Uterus (tissue), 4 donors: ENCODE data around the gene PGGHG. TPM values are rescaled to one million over a fixed set of nuclear protein-coding genes. Genes with fewer than 3 reads are reported as not detected.

Experiments
- small RNA-seq: library from RNA; depleted of rRNA; stranded (forward); fragments of <200 nt; gene quantifications from one replicate; pipeline ENCODE3, GENCODE V24; 2016
- total RNA-seq, 4 donors: library from RNA; depleted of rRNA in 3 of 4; stranded (reverse); fragments of >200 nt in 3 of 4; gene quantifications; one replicate each; pipeline versions ENCODE4 v1.1.0 to v1.2.4, GENCODE V29; 2014 to 2023
- donor health status: DM: yes; HTN: yes; CAD: no.

Gene PGGHG
- total RNA-seq, 4 donors from 2014 or later = 7.9 to 29.1 (median 14.2) TPM

Small RNA genes lying within 50 kb of the gene (small RNA-seq; reads per million reads assigned to genes)
- not detected for gene AC136475.6

Other genes starting within 250 kb of the PGGHG start
- gene SCGB1C1, start 96.0 kb upstream of the PGGHG start, total RNA-seq = not detected
- gene BET1L, start 81.7 kb upstream of the PGGHG start, total RNA-seq = 10 to 100 TPM in 3 of 4 donors, 1 to 10 TPM in 1; 8.7 to 57.8 (median 15.0) TPM
- gene RIC8A, start 81.4 kb upstream of the PGGHG start, total RNA-seq = 100 to 1,000 TPM in 2 of 4 donors, 10 to 100 TPM in 2; 84.5 to 376 (median 192) TPM
- gene SIRT3, start 52.8 kb upstream of the PGGHG start, total RNA-seq = 10 to 100 TPM in 2 of 4 donors, 1 to 10 TPM in 2; 1.5 to 25.9 (median 9.8) TPM
- gene PSMD13, start 52.1 kb upstream of the PGGHG start, total RNA-seq = 10 to 100 TPM; 17.9 to 94.3 (median 78.2) TPM
- gene NLRP6, start 10.7 kb upstream of the PGGHG start, total RNA-seq = under 1 TPM in 2 of 4 donors, not detected in 2; 0.30 to 0.51 TPM
- not detected for gene IFITM5, start 10.4 kb downstream of the PGGHG start, total RNA-seq
- 100 to 1,000 TPM in 3 of 4 donors, 10 to 100 TPM in 1; 27.8 to 926 (median 269) TPM for gene IFITM2, start 18.7 kb downstream of the PGGHG start, total RNA-seq
- 100 to 1,000 TPM in 2 of 4 donors, 10 to 100 TPM in 2; 13.4 to 672 (median 239) TPM for gene IFITM1, start 24.9 kb downstream of the PGGHG start, total RNA-seq
- 1,000 to 10,000 TPM in 1 of 4 donors, 100 to 1,000 TPM in 2, 10 to 100 TPM in 1; 22.2 to 1,343 (median 242) TPM for gene IFITM3, start 31.7 kb downstream of the PGGHG start, total RNA-seq
- gene B4GALNT4, start 80.4 kb downstream of the PGGHG start, total RNA-seq = 10 to 100 TPM in 2 of 4 donors, 1 to 10 TPM in 2; 1.8 to 39.7 (median 19.9) TPM
- gene PKP3, start 105.1 kb downstream of the PGGHG start, total RNA-seq = 1 to 10 TPM in 2 of 4 donors, under 1 TPM in 1, not detected in 1; 0.46 to 5.1 (median 1.5) TPM
- gene SIGIRR, start 125.9 kb downstream of the PGGHG start, total RNA-seq = 10 to 100 TPM; 13.3 to 61.5 (median 38.4) TPM
- 1 to 10 TPM in 2 of 4 donors, under 1 TPM in 2; 0.59 to 8.2 (median 1.1) TPM for gene ANO9, start 152.9 kb downstream of the PGGHG start, total RNA-seq
- 10 to 100 TPM; 20.7 to 43.7 (median 22.8) TPM for gene PTDSS2, start 161.2 kb downstream of the PGGHG start, total RNA-seq
- 100 to 1,000 TPM; 111 to 175 (median 142) TPM for gene RNH1, start 218.1 kb downstream of the PGGHG start, total RNA-seq
- gene HRAS, start 246.4 kb downstream of the PGGHG start, total RNA-seq = 10 to 100 TPM in 3 of 4 donors, 1 to 10 TPM in 1; 5.4 to 37.6 (median 23.8) TPM
- 1 to 10 TPM in 2 of 4 donors, not detected in 2; 1.7 to 1.9 TPM for gene LRRC56, start 248.4 kb downstream of the PGGHG start, total RNA-seq